Right lobe of liver (tissue), 6 donors: ENCODE measurements around the gene MCUR1. TPM values are rescaled to one million over a fixed set of nuclear protein-coding genes. Genes with fewer than 3 reads are reported as not detected.

Source experiments
- ATAC-seq, 4 donors: fragments of 200-7000 bp; cut with Tn5 transposase; one replicate each; pipeline ENCODE4 v1.9.1; 2020; ENCODE audit warnings: mild to moderate bottlenecking in 4 of 4, moderate library complexity in 4 of 4
- DNase-seq, 3 donors: peaks; one replicate each; pipeline ENCODE4 v3.0.0-alpha.2; 2020
- H3K27ac ChIP-seq, 3 donors: fragments of 200-600 bp; one replicate each; pipeline ENCODE4 v1.8.0; 2022
- H3K27me3 ChIP-seq, 2 donors: fragments of 200-600 bp; one replicate each; pipeline ENCODE4 v1.8.0; 2022
- H3K36me3 ChIP-seq, 4 donors: fragments of 200-600 bp; sonication (generic) in 1 of 4; one replicate each; pipeline versions ENCODE4 v1.5.1 to v1.8.0; 2017 to 2022; ENCODE audit warnings: control low read depth in 1 of 4
- H3K4me1 ChIP-seq, 4 donors: fragments of 200-600 bp; sonication (generic) in 1 of 4; one replicate each; pipeline versions ENCODE4 v1.5.1 to v1.8.0; 2017 to 2022; ENCODE audit warnings: control low read depth in 1 of 4
- H3K4me3 ChIP-seq, 3 donors: fragments of 200-600 bp; one replicate each; pipeline ENCODE4 v1.8.0; 2022
- H3K9me3 ChIP-seq, 4 donors: fragments of 200-600 bp; sonication (generic) in 1 of 4; one replicate each; pipeline versions ENCODE4 v1.5.1 to v1.8.0; 2017 to 2022; ENCODE audit warnings: control low read depth in 1 of 4
- POLR2A ChIP-seq: fragments of 450-650 bp; IDR thresholded peaks from one replicate; pipeline ENCODE4 v1.6.1; 2017; ENCODE audit warnings: antibody characterized with exemption, mild to moderate bottlenecking
- WGBS: methylation state at CpG from one replicate; pipeline ENCODE4 v1.1.6; 2018; ENCODE audit warnings: low coverage, low lambda C conversion rate; ENCODE audit not compliant: insufficient coverage; ENCODE audit errors: missing lambda C conversion rate; 5-methylcytosine and 5-hydroxymethylcytosine counted together
- intact Hi-C, 2 donors: fragments of 100-400 bp; cut with DNase I; formaldehyde crosslinking; loops; one replicate each; pipeline versions ENCODE4 v1.11.2 to v1.14.1; 2022
- total RNA-seq, 6 experiments: library from RNA; depleted of rRNA in 2 of 6; stranded (reverse); fragments of >200 nt in 2 of 6; fragmentation: NEBNext Ultra II Directional in 3 of 6; extraction: Animal tissue kit (Norgen Biotek cat#: 25700) in 3 of 6; gene quantifications; one replicate each; pipeline versions ENCODE4 v1.1.0 to v1.2.4, GENCODE V29; 2016 to 2023
- TF ChIP-seq, protein P1 (sequence below), 4 donors: fragments of 200-600 bp in 3 of 4; fragments of 450-650 bp in 1 of 4; IDR thresholded peaks; one replicate each; pipeline versions ENCODE4 v1.5.1 to v1.8.0; 2016 to 2022; ENCODE audit warnings: antibody characterized with exemption in 4 of 4, mild to moderate bottlenecking in 2 of 4
- donor health status: DM: no; HTN: yes; CAD: no.
- donor health status: DM: no; HTN: no; CAD: no.
- donor health status: DM: no; HTN: no; CAD: no.
- donor health status: DM: no; HTN: yes; CAD: no.
- donor health status: DM: no; HTN: yes; CAD: no.

The MCUR1 gene
- total RNA-seq, 6 experiments from 2014 or later, result 12.7 to 17.8 (median 15.2) TPM

DNA sequence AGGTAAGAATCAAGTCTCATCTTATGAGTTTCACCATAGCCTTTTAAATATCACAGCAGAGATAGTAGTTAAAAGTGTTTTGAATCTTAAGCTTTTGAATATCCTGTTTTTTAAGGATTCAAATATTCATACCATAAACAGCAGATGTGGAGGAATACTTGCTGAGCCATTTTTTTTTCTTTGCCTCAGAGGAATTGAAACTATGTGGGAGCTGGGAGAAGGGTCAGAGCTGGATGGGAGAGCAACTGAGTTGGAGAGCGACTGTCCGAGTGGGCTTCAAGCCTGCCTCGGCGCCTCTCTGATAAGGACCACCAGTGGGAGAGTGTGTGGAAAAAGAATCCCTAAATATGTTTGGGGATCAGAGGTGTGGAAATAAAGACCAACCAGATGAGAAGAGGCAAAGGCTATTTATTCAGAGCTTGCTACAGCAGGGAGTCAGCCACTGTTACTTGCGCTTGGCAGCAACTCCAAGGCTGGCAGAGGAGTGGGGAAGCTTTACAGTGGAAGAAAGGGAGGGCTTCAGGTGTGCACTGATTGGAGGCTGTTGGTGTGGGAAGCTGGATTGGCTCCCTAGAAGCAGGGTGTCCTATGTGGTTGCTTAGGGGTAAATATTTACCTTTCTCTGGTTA lies 34.3 kb upstream of the MCUR1 start:
- no peak overlapping the region for H3K4me3 ChIP-seq
- intact Hi-C loops, result no loop called here
- TF ChIP-seq, protein P1, sequence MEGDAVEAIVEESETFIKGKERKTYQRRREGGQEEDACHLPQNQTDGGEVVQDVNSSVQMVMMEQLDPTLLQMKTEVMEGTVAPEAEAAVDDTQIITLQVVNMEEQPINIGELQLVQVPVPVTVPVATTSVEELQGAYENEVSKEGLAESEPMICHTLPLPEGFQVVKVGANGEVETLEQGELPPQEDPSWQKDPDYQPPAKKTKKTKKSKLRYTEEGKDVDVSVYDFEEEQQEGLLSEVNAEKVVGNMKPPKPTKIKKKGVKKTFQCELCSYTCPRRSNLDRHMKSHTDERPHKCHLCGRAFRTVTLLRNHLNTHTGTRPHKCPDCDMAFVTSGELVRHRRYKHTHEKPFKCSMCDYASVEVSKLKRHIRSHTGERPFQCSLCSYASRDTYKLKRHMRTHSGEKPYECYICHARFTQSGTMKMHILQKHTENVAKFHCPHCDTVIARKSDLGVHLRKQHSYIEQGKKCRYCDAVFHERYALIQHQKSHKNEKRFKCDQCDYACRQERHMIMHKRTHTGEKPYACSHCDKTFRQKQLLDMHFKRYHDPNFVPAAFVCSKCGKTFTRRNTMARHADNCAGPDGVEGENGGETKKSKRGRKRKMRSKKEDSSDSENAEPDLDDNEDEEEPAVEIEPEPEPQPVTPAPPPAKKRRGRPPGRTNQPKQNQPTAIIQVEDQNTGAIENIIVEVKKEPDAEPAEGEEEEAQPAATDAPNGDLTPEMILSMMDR (IDR thresholded peaks at IDR 0.05), result no peak
- TF ChIP-seq POLR2A, result no peak
- no peaks in the 10 kb centered on the region for H3K9me3 ChIP-seq
- no peak overlapping the region for H3K27ac ChIP-seq
- H3K4me1 ChIP-seq, result no peaks in the 10 kb centered on the region
- 50% methylated on average over 4 of the region's 5 CpGs for WGBS
- DNase-seq, result no peak
- no peaks in the 10 kb centered on the region for H3K27me3 ChIP-seq
- peak in 2 of 4 donors; percentile 30 to 50 for ATAC-seq
- H3K36me3 ChIP-seq, result no peaks in the 10 kb centered on the region

- no peak for DNase-seq
- TF ChIP-seq POLR2A, result no peak
- TF ChIP-seq, protein P1 (IDR thresholded peaks at IDR 0.05), result no peak
- Histone ChIP-seq H3K36me3 (no peaks in the 10 kb centered on the region), H3K27me3 (no peaks in the 10 kb centered on the region), H3K27ac (no peak overlapping the region), H3K9me3 (no peaks in the 10 kb centered on the region), H3K4me3 (no peak overlapping the region), H3K4me1 (no peaks in the 10 kb centered on the region)
- intact Hi-C loops, result no loop called here
- ATAC-seq, result no peak
- 74% methylated on average over 6 of the region's 11 CpGs for WGBS
Observed at GRCh38 chr6:13847326-13848050, 33.1 kb upstream of the MCUR1 start.

- no peak overlapping the region for H3K27ac ChIP-seq
- no peaks in the 10 kb centered on the region for H3K9me3 ChIP-seq
- WGBS, result 70% methylated on average over 11 of the region's 13 CpGs
- TF ChIP-seq, protein P1 (IDR thresholded peaks at IDR 0.05), result no peak
- no peak for TF ChIP-seq POLR2A
- intact Hi-C loops, result no loop called here
- no peak overlapping the region for H3K4me3 ChIP-seq
- no peak for ATAC-seq
- no peaks in the 10 kb centered on the region for H3K36me3 ChIP-seq
- H3K27me3 ChIP-seq, result no peaks in the 10 kb centered on the region
- no peaks in the 10 kb centered on the region for H3K4me1 ChIP-seq
- no peak for DNase-seq
Observed at GRCh38 chr6:13846841-13847240, 32.5 kb upstream of the MCUR1 start.

GRCh38 chr6:13841936-13842335 lies 27.6 kb upstream of the MCUR1 start:
- H3K36me3 ChIP-seq, result no peaks in the 10 kb centered on the region
- no peaks in the 10 kb centered on the region for H3K27me3 ChIP-seq
- TF ChIP-seq POLR2A, result no peak
- TF ChIP-seq, protein P1 (IDR thresholded peaks at IDR 0.05), result no peak
- intact Hi-C loops, result no loop called here
- no peak overlapping the region for H3K27ac ChIP-seq
- no peaks in the 10 kb centered on the region for H3K9me3 ChIP-seq
- no peak for DNase-seq
- H3K4me3 ChIP-seq, result no peak overlapping the region
- ATAC-seq, result no peak
- H3K4me1 ChIP-seq, result no peaks in the 10 kb centered on the region
- WGBS, result 91% methylated on average over 5 of the region's 5 CpGs
